HG02798 (cell line): Measurements from ENCODE around the gene THSD4.

ENCODE experiments used
- ATAC-seq: cut with Tn5 transposase; IDR thresholded peaks from one replicate; pipeline ENCODE4 v1.9.1; 2021; ENCODE audit warnings: mild to moderate bottlenecking; ENCODE audit not compliant: unreplicated experiment, poor library complexity

Gene THSD4

GRCh38 chr15:71612869-71613268, 497.6 kb downstream of the THSD4 start:
- ATAC-seq: no peak

- no peak for ATAC-seq
These were observed 507.8 kb downstream of the THSD4 start for GRCh38 chr15:71623111-71623510.

GRCh38 chr15:71626596-71627088, 511.4 kb downstream of the THSD4 start:
- ATAC-seq: no peak

DNA sequence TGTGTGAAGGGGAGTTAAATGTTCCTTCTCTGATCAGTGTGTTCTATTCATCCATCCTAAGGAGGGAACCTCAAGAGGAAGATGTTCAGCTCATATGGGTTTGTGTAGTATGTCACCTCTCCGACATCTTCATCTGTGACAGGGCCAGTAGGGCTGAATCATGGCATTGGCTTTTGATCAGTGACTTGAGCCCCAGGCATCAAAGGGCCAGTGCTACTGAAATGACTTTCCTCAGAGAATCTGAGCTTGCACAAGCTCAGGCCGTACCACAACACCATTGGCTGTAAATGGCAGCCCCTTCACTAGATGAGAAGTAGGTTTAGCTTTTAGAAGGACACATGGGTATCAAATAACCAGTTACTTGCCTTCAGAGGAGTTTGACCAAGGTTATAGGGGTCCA, 511.9 kb downstream of the THSD4 start:
- ATAC-seq: no peak

DNA sequence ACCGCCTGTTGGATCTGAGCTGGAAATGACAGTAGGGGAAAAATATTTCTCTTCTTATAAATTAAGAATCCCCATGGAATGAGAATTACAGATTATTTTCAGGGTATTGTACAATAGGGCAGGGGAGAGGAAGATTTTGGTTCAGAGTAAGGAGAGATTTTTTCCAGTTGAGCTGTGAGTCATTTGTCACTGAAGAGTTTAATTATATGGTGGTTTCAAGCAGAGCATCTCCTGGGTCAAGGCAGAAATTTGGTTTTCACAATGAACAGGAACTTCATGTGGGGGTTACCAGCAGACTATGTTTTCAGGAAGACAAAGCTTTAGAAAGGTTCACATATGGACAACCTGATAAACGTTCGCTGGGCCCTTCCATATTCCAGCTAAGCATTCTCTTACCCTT, 512.3 kb downstream of the THSD4 start:
- ATAC-seq: no peak

DNA sequence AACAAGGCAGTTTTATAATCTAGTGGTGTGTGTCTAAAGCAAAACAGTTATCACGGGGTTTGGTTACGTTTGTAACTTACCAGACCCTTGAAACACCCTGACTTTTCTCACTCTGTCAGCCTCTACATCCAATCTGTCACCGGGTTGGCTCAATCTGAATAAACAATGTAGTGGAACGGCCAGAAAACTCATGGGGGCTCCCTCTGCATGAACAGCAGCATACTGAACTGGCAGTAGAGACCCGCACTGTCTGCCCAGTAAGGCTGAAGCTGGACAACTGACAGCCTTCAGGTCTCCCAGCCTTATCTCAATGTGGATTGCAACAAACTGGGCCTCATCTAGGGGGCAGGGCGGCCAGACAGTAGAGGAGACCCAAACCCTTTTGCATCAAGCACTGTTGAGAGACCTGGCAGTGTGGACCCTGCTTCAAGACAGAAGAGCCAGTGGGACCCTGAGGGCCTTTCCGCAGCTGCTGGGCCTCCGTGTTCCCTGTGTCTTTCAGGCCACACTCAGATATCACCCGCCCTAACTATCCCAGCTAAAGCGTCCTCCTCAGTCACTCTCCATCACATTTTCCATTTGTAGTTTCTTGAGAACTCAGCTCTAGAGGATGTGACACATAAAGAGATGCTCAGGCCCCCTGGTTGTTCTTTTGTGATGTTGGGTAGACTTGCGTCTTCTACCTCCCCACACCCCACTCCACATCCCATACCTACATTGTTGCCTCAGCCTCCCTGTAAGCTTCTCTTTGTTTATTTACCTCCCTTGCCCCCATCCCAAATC, 513.9 kb downstream of the THSD4 start:
- ATAC-seq: no peak

GRCh38 chr15:71629781-71630474, 514.7 kb downstream of the THSD4 start:
- no peak for ATAC-seq

DNA sequence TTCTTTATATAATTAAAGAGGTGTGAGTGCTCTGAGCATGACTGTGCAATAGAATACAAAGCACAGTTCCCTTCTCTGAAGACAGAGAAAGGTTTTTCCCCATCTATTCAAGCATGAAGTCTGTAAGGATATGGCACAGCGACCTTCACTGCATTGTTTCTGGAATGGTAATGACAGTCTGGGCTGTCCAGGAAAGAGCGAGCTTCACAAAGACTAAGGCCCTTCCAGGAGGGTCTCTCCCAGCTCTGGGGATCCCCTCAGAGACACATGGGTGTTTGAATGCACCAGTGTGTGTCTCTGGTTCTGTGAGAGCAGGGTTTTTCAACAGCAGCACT, 515.2 kb downstream of the THSD4 start:
- no peak for ATAC-seq

GRCh38 chr15:71632576-71633195, 517.4 kb downstream of the THSD4 start:
- ATAC-seq: no peak

DNA sequence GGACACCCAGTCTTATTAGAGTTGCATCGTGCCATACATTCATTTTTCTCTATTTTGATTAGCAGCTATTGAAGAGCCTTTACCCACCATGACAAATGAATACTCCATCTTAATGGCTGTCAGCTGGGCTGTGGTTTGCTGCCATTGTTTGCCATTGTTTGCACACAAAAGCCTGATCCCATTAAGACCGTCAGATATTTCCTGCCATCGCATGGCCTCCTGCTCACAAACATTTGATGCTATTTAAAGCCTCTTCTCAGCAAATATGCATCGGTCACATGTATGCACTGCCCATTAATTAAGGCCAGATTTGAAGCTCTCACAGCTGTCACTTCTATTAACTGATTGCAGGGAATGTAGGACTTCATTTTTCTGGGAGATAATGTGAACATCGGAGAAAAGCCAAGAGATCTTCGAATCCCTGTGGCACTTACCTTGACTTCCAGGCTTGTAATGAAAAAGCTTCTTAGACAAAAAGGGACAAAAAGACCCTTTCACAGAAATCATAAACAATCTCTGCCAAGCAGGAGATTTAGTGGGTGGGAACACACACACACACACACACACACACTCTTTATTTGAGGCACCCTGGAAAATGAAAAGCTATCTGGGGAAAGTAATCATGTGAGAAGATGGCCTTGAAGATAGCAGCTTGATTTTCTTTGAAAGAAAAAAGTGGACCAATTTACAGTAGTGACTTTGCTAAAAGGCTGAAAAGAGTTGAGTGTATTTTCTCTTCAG, 519.7 kb downstream of the THSD4 start:
- ATAC-seq: no peak

- no peak for ATAC-seq
These were observed 520.5 kb downstream of the THSD4 start for GRCh38 chr15:71635735-71636134.

DNA sequence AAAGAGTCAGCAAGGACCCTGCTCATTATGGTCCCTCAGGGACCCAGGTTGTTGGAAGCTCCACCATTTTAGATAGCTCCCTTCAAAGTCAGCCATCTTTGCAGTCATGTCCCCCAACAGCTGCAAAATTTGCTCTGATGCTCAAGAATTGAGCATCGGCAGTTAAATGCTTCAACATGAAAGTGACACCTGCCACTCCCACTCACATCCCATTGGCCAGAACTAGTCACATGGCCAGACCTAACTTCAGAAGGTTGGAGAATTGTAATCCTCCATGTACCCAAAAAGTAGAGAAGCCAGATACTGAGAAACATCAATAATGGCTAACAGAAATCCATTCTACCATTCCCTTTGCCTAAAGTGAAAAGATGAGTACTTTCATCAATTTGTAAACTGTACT, 523.6 kb downstream of the THSD4 start:
- no peak for ATAC-seq

- ATAC-seq: no peak
These were observed 524.2 kb downstream of the THSD4 start for GRCh38 chr15:71639471-71639870.

GRCh38 chr15:71643918-71644317, 528.6 kb downstream of the THSD4 start:
- ATAC-seq: no peak

DNA sequence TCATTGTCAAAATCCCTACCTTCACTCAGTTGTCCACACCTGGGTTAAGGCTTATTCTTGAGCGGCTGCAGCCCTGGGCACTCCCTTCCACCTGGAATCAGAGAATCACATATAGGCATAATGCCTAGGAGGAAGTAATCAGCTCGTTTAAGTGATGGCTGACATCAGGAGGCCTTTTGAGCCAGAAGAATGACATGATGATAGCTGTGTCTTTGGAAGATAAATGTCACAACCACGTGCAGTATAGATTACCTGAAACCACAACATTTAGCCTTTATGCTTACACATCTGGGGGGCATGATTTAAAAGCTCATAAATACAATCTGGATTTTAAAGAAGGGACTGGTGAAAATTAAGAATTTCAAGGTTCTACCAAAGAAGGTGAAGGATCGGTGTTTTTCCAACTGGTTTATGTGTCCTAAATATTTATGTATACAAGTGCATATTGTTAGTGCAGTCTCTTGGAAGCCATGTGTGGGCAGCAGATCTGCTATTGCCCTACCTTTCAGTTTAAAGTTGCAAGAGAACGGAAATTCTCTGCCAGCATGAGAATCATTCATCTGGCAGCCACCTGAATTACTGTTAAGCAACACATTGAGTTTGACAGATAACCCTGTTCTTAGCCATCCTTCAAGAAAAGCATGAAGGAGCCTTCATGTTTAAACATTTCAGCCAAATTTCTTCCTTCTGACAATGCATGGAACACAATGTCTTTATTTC, 531.7 kb downstream of the THSD4 start:
- ATAC-seq: no peak

GRCh38 chr15:71647487-71647808, 532.2 kb downstream of the THSD4 start:
- ATAC-seq: no peak

- no peak for ATAC-seq
These were observed 532.8 kb downstream of the THSD4 start for GRCh38 chr15:71648095-71648494.

DNA sequence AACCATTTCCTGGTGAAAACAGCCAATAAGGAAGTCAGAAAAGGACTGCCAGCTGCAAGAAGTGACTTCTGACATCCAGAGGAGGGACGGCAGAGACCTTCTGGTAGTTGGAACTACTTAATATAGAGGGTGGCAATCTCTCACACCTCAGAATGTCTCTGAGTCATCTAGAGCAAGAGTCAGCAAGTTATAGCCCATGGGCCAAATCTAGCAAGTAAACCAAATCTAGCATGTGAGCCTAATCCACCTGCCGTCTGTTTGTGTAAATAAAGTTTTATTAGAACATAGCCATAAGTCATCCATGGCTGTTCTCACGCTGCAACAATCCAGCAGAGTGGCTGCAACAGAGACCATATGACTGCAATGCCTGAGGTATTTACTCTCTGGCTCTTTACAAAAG, 534.6 kb downstream of the THSD4 start:
- no peak for ATAC-seq

DNA sequence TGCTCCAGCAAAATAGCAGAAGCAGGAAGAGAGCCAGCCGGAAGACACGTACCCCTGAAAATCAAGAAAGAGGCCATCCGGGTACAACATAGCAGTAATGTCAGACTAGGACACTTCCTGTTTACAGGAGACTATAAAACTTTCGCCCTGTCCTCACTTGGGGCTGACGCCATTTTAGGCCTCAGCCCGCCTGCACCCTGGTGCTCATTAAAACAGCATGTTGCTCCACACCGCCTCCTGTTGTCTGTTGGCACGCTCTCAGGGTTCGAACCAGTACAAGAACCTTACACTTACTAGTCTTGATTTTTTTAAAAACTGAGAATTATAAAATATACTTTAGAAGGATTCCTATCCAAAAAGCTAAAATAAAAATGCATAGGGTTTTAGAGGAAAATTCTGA, 535.3 kb downstream of the THSD4 start:
- no peak for ATAC-seq

GRCh38 chr15:71651750-71652186, 536.5 kb downstream of the THSD4 start:
- ATAC-seq: no peak
